HUES64 (cell line): ENCODE measurements around the gene GRP.

ENCODE experiments used
- H3K27ac ChIP-seq: 2 replicates; pipeline ENCODE4 v1.7.0; 2013; ENCODE audit warnings: low read depth, low read length, inconsistent platforms
- H3K27me3 ChIP-seq: 2 replicates; pipeline ENCODE4 v1.6.1; 2013; ENCODE audit warnings: mild to moderate bottlenecking, low read length; ENCODE audit not compliant: insufficient read depth
- H3K36me3 ChIP-seq: 2 replicates; pipeline ENCODE4 v1.6.1; 2013; ENCODE audit warnings: mild to moderate bottlenecking, low read length; ENCODE audit not compliant: insufficient read depth
- H3K4me1 ChIP-seq: 2 replicates; pipeline ENCODE4 v1.6.1; 2013; ENCODE audit warnings: mild to moderate bottlenecking, low read length, moderate library complexity; ENCODE audit not compliant: insufficient read depth
- H3K4me3 ChIP-seq: 2 replicates; pipeline ENCODE4 v1.5.1; 2013; ENCODE audit warnings: mild to moderate bottlenecking, low read length, moderate library complexity
- H3K9ac ChIP-seq: 2 replicates; pipeline ENCODE4 v1.6.1; 2013; ENCODE audit warnings: mild to moderate bottlenecking, low read depth, low read length
- H3K9me3 ChIP-seq: 2 replicates; pipeline ENCODE4 v1.6.1; 2013; ENCODE audit warnings: low read depth, low read length; ENCODE audit not compliant: insufficient read depth
- WGBS: fragments of 150-250, 120-280 bp; methylation state at CpG from one replicate; pipeline ENCODE4 v1.1.7; 2013; ENCODE audit warnings: missing lambda C conversion rate; 5-methylcytosine and 5-hydroxymethylcytosine counted together

Gene GRP

GRCh38 chr18:59229191-59229590, 9.2 kb downstream of the GRP start:
- Histone ChIP-seq H3K27me3 (peaks cover 62% of the 10 kb centered on the region), H3K4me1 (no peaks in the 10 kb centered on the region)

GRCh38 chr18:59229701-59230443, 9.9 kb downstream of the GRP start:
- Histone ChIP-seq H3K27me3 (peaks cover 55% of the 10 kb centered on the region), H3K9ac (no peak overlapping the region), H3K36me3 (no peaks in the 10 kb centered on the region), H3K4me3 (no peak overlapping the region), H3K4me1 (no peaks in the 10 kb centered on the region), H3K27ac (no peak overlapping the region), H3K9me3 (0 out of 2 replicates have a peak, but pooled peaks cover 2% of the 10 kb centered on the region)
- 63% methylated on average over 4 of the region's 6 CpGs for WGBS

More at GRCh38 chr18:59229191-59229590, 9.2 kb downstream of the GRP start:
- 0 out of 2 replicates have a peak, but pooled peaks cover 2% of the 10 kb centered on the region for H3K9me3 ChIP-seq
- no peak overlapping the region for H3K27ac ChIP-seq
- no peak overlapping the region for H3K9ac ChIP-seq
- H3K4me3 ChIP-seq: no peak overlapping the region
- H3K36me3 ChIP-seq: no peaks in the 10 kb centered on the region
- WGBS: 86% methylated on average over 2 of the region's 2 CpGs

DNA sequence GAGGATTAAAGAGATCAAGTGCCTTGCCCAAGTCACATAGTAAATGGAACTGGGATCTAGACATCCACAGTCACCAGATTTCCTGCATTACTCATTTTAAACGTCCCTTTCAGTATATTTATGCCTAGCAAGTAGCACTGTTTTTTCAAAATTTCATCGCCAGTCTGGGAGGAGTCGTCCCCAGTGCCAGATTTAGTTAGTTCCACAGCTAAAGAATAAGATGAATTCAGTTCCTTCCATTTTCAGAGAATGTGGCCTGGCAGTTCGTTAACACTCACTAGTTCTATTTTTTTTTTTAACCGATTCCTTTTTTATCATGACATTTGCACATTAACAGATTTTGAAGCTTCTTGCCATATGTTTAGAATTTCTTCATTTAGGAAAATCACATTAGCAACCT, 11.2 kb downstream of the GRP start:
- H3K4me3 ChIP-seq: no peak overlapping the region
- peaks cover 42% of the 10 kb centered on the region for H3K27me3 ChIP-seq
- 88% methylated on average over 5 of the region's 5 CpGs for WGBS
- H3K36me3 ChIP-seq: no peaks in the 10 kb centered on the region
- no peak overlapping the region for H3K27ac ChIP-seq
- H3K4me1 ChIP-seq: no peaks in the 10 kb centered on the region
- 0 out of 2 replicates have a peak, but pooled peaks cover 2% of the 10 kb centered on the region for H3K9me3 ChIP-seq
- no peak overlapping the region for H3K9ac ChIP-seq

GRCh38 chr18:59231877-59232276, 11.9 kb downstream of the GRP start:
- 0 out of 2 replicates have a peak, but pooled peaks cover 2% of the 10 kb centered on the region for H3K9me3 ChIP-seq
- no peaks in the 10 kb centered on the region for H3K4me1 ChIP-seq
- no peak overlapping the region for H3K27ac ChIP-seq
- H3K27me3 ChIP-seq: peaks cover 35% of the 10 kb centered on the region
- no peaks in the 10 kb centered on the region for H3K36me3 ChIP-seq
- WGBS: 95% methylated on average over 1 of the region's 2 CpGs
- H3K9ac ChIP-seq: no peak overlapping the region
- no peak overlapping the region for H3K4me3 ChIP-seq

DNA sequence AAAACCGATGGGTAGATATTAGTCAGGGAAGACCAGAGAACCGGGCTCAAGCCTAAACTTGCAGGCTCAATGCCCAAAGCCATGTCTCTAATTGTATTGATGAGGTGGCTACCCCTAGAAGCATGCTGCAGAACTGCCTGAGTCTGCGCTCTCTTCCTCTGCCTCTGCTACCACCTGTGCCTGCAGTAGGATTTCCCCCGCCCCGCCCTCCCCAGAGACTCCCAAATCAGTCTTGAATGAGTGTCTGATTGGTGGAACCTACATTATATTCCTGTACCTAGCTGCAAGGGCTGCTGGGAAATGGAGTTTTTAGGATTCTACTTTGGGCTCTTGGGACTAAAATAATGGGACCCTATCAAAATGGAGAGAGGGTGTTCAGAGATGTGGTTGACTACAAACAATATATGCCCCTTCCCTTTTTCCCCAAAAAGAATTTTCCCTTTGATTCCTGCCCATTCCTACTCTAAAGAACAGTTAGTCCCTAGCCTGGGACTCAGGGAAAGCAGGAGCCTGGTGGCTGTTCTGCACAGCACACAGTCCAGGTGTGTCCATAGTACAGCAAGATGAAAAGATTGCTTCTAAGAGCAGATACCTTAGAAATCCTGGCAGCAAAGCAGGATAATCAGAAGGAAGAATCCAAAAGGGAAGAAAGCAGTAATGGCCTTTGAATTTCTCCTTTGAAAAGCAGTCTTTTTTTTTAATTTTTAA, 12.5 kb downstream of the GRP start:
- 73% methylated on average over 5 of the region's 5 CpGs for WGBS
- H3K9me3 ChIP-seq: 0 out of 2 replicates have a peak, but pooled peaks cover 2% of the 10 kb centered on the region

DNA sequence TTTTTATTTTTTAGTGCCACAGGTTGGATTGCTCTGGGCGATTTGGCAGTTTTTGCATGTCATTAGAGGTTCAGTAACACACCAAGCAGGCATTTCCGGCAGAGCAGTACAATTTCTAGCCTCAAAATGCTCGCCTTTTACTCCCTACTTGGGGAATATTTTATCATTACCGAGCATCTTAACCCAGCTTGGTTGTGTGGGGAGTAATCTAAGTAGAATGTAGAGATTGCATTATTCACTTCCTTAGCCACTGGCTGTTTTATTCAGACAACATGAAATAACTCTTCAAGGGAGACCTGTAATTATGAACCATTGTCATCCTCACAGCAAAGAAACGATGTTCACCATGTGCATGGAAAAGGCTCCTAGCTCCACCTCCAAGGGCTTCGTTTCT, 13.1 kb downstream of the GRP start:
- no peaks in the 10 kb centered on the region for H3K36me3 ChIP-seq
- no peaks in the 10 kb centered on the region for H3K4me1 ChIP-seq
- 91% methylated on average over 5 of the region's 6 CpGs for WGBS
- H3K27me3 ChIP-seq: peaks cover 23% of the 10 kb centered on the region; the same call in 1 of the 2 replicates
- H3K4me3 ChIP-seq: no peak overlapping the region
- no peak overlapping the region for H3K9ac ChIP-seq
- H3K27ac ChIP-seq: no peak overlapping the region
- H3K9me3 ChIP-seq: 0 out of 2 replicates have a peak, but pooled peaks cover 2% of the 10 kb centered on the region

More for the DNA sequence above, 12.5 kb downstream of the GRP start:
- Histone ChIP-seq H3K4me3 (no peak overlapping the region), H3K36me3 (no peaks in the 10 kb centered on the region), H3K27ac (no peak overlapping the region), H3K4me1 (no peaks in the 10 kb centered on the region), H3K9ac (no peak overlapping the region), H3K27me3 (peaks cover 29% of the 10 kb centered on the region)

DNA sequence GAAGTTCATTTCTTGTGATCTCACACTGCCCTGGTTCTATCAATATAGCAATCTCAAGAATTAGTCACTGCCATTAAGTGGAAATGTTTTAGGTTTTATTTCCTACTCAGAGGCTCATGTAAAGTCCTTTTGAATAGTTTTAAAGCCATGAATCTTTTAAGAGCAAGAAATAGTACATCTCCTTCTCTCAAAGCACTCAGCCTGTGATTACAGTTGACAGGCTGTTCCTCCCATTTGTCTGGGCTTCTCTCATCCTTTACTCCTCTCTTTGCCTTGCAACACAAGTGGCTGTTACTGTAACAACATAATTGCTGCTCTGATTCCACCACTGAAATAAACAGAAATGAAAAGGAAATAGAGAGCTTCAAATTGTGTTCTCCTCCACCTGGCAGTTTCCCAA, 18.4 kb downstream of the GRP start:
- Histone ChIP-seq H3K36me3 (no peaks in the 10 kb centered on the region), H3K4me3 (no peak overlapping the region), H3K4me1 (no peaks in the 10 kb centered on the region), H3K27me3 (no peaks in the 10 kb centered on the region), H3K9me3 (no peaks in the 10 kb centered on the region), H3K9ac (no peak overlapping the region), H3K27ac (no peak overlapping the region)

GRCh38 chr18:59239642-59240041, 19.7 kb downstream of the GRP start:
- Histone ChIP-seq H3K9me3 (no peaks in the 10 kb centered on the region), H3K4me3 (no peak overlapping the region), H3K27me3 (peaks cover 8% of the 10 kb centered on the region; the same call in 1 of the 2 replicates), H3K27ac (no peak overlapping the region), H3K9ac (no peak overlapping the region), H3K36me3 (no peaks in the 10 kb centered on the region), H3K4me1 (no peaks in the 10 kb centered on the region)
- 84% methylated on average over 4 of the region's 4 CpGs for WGBS

GRCh38 chr18:59242906-59243305, 22.9 kb downstream of the GRP start:
- H3K4me1 ChIP-seq: no peaks in the 10 kb centered on the region
- H3K27ac ChIP-seq: no peak overlapping the region
- no peaks in the 10 kb centered on the region for H3K9me3 ChIP-seq
- H3K9ac ChIP-seq: no peak overlapping the region
- no peaks in the 10 kb centered on the region for H3K36me3 ChIP-seq
- H3K4me3 ChIP-seq: no peak overlapping the region
- 100% methylated on average over 1 of the region's 2 CpGs for WGBS
- H3K27me3 ChIP-seq: peaks cover 41% of the 10 kb centered on the region

GRCh38 chr18:59246796-59247195, 26.8 kb downstream of the GRP start:
- no peaks in the 10 kb centered on the region for H3K36me3 ChIP-seq
- no peaks in the 10 kb centered on the region for H3K4me1 ChIP-seq
- no peak overlapping the region for H3K27ac ChIP-seq
- H3K9ac ChIP-seq: no peak overlapping the region
- H3K4me3 ChIP-seq: no peak overlapping the region
- no peaks in the 10 kb centered on the region for H3K9me3 ChIP-seq
- WGBS: 64% methylated on average over 4 of the region's 4 CpGs
- peaks cover 55% of the 10 kb centered on the region for H3K27me3 ChIP-seq

- H3K4me1 ChIP-seq: no peaks in the 10 kb centered on the region
- peaks cover 50% of the 10 kb centered on the region for H3K27me3 ChIP-seq
- H3K4me3 ChIP-seq: no peak overlapping the region
- H3K9me3 ChIP-seq: no peaks in the 10 kb centered on the region
- no peak overlapping the region for H3K27ac ChIP-seq
- no peak overlapping the region for H3K9ac ChIP-seq
- H3K36me3 ChIP-seq: no peaks in the 10 kb centered on the region
- WGBS: 11% methylated on average over 3 of the region's 5 CpGs
These were observed 29.3 kb downstream of the GRP start for GRCh38 chr18:59249199-59249774.
